Effector memory CD4-positive, alpha-beta T cell (primary cell): ENCODE data around the gene PIH1D2.
"Not testable (repeated sequence)": the region's sequence is repeated elsewhere in the genome, so short reads cannot be mapped to it uniquely, and the experiment has no call there.

ENCODE experiments used
- DNase-seq, 3 donors: peaks; one replicate each; pipeline ENCODE4 v3.0.0-alpha.2; 2020
- H3K27ac ChIP-seq: 2 replicates; pipeline ENCODE4 v1.7.0; 2013; ENCODE audit warnings: mild to moderate bottlenecking, low read length, moderate library complexity; ENCODE audit not compliant: insufficient read depth, poor library complexity, severe bottlenecking
- H3K27me3 ChIP-seq: replicated peaks from 2 replicates; pipeline ENCODE4 v1.7.0; 2013; ENCODE audit warnings: mild to moderate bottlenecking, low read length; ENCODE audit not compliant: insufficient read depth, control insufficient read depth, poor library complexity, severe bottlenecking
- H3K36me3 ChIP-seq: 2 replicates; pipeline ENCODE4 v1.7.0; 2013; ENCODE audit warnings: mild to moderate bottlenecking, low read length, moderate library complexity; ENCODE audit not compliant: control insufficient read depth, insufficient read depth
- H3K4me1 ChIP-seq: 2 replicates; pipeline ENCODE4 v1.7.0; 2013; ENCODE audit warnings: low read length, mild to moderate bottlenecking; ENCODE audit not compliant: control insufficient read depth, insufficient read depth, poor library complexity, severe bottlenecking
- H3K4me3 ChIP-seq: 2 replicates; pipeline ENCODE4 v1.7.0; 2013; ENCODE audit warnings: low read length, low read depth, mild to moderate bottlenecking; ENCODE audit not compliant: insufficient read depth, poor library complexity, severe bottlenecking
- H3K9me3 ChIP-seq: 2 replicates; pipeline ENCODE4 v1.7.0; 2013; ENCODE audit warnings: mild to moderate bottlenecking, low read length, moderate library complexity; ENCODE audit not compliant: control insufficient read depth

PIH1D2 gene

GRCh38 chr11:112058103-112058502, 15.7 kb downstream of the PIH1D2 start:
- no peaks in the 10 kb centered on the region for H3K4me1 ChIP-seq
- H3K4me3 ChIP-seq: no peak overlapping the region
- no peak overlapping the region for H3K27ac ChIP-seq
- peaks cover 20% of the 10 kb centered on the region for H3K36me3 ChIP-seq
- H3K27me3 ChIP-seq: no peaks in the 10 kb centered on the region
- no peak for DNase-seq
- H3K9me3 ChIP-seq: no peaks in the 10 kb centered on the region

GRCh38 chr11:112057170-112057569, 16.6 kb downstream of the PIH1D2 start:
- no peak for DNase-seq
- H3K36me3 ChIP-seq: peaks cover 25% of the 10 kb centered on the region

GRCh38 chr11:112051768-112052167, 22.0 kb downstream of the PIH1D2 start:
- no peak overlapping the region for H3K27ac ChIP-seq
- H3K27me3 ChIP-seq: no peaks in the 10 kb centered on the region
- no peaks in the 10 kb centered on the region for H3K4me1 ChIP-seq
- no peaks in the 10 kb centered on the region for H3K9me3 ChIP-seq
- H3K36me3 ChIP-seq: peaks cover 36% of the 10 kb centered on the region
- no peak for DNase-seq
- H3K4me3 ChIP-seq: no peak overlapping the region

More at GRCh38 chr11:112057170-112057569, 16.6 kb downstream of the PIH1D2 start:
- Histone ChIP-seq H3K4me1 (no peaks in the 10 kb centered on the region), H3K9me3 (no peaks in the 10 kb centered on the region), H3K27ac (no peak overlapping the region), H3K4me3 (no peak overlapping the region), H3K27me3 (no peaks in the 10 kb centered on the region)

- Histone ChIP-seq H3K9me3 (no peaks in the 10 kb centered on the region), H3K36me3 (peaks cover 36% of the 10 kb centered on the region), H3K27ac (no peak overlapping the region), H3K4me3 (no peak overlapping the region), H3K4me1 (no peaks in the 10 kb centered on the region), H3K27me3 (no peaks in the 10 kb centered on the region)
- DNase-seq: no peak
These were observed 23.1 kb downstream of the PIH1D2 start for GRCh38 chr11:112050721-112051120.

- DNase-seq: no peak
- no peaks in the 10 kb centered on the region for H3K9me3 ChIP-seq
- H3K27me3 ChIP-seq: no peaks in the 10 kb centered on the region
- H3K27ac ChIP-seq: no peak overlapping the region
- H3K4me1 ChIP-seq: no peaks in the 10 kb centered on the region
- peaks cover 35% of the 10 kb centered on the region for H3K36me3 ChIP-seq
- H3K4me3 ChIP-seq: no peak overlapping the region
These were observed 24.0 kb downstream of the PIH1D2 start for GRCh38 chr11:112049777-112050176.

GRCh38 chr11:112048256-112048655, 25.6 kb downstream of the PIH1D2 start:
- H3K36me3 ChIP-seq: peaks cover 39% of the 10 kb centered on the region
- not testable (repeated sequence) for DNase-seq, H3K4me3 ChIP-seq, H3K4me1 ChIP-seq, H3K27ac ChIP-seq, H3K27me3 ChIP-seq, H3K9me3 ChIP-seq

GRCh38 chr11:112046647-112047046, 27.2 kb downstream of the PIH1D2 start:
- H3K27me3 ChIP-seq, H3K4me3 ChIP-seq, H3K4me1 ChIP-seq, DNase-seq, H3K9me3 ChIP-seq, H3K27ac ChIP-seq: not testable (repeated sequence)
- H3K36me3 ChIP-seq: peaks cover 29% of the 10 kb centered on the region

- no peak for DNase-seq
- H3K36me3 ChIP-seq: peaks cover 23% of the 10 kb centered on the region
- no peaks in the 10 kb centered on the region for H3K4me1 ChIP-seq
- H3K9me3 ChIP-seq: no peaks in the 10 kb centered on the region
- H3K27me3 ChIP-seq: no peaks in the 10 kb centered on the region
- H3K27ac ChIP-seq: no peak overlapping the region
- H3K4me3 ChIP-seq: no peak overlapping the region
These were observed 28.9 kb downstream of the PIH1D2 start for GRCh38 chr11:112044961-112045360.

GRCh38 chr11:112042961-112043304, 30.9 kb downstream of the PIH1D2 start:
- no peak for DNase-seq
- Histone ChIP-seq H3K36me3 (peaks cover 26% of the 10 kb centered on the region), H3K4me3 (no peak overlapping the region), H3K9me3 (no peaks in the 10 kb centered on the region), H3K27me3 (no peaks in the 10 kb centered on the region), H3K27ac (no peak overlapping the region), H3K4me1 (no peaks in the 10 kb centered on the region)

GRCh38 chr11:112042161-112042960, 31.5 kb downstream of the PIH1D2 start:
- DNase-seq: no peak
- H3K27ac ChIP-seq: no peak overlapping the region

More at GRCh38 chr11:112042161-112042960, 31.5 kb downstream of the PIH1D2 start:
- H3K27me3 ChIP-seq: no peaks in the 10 kb centered on the region
- H3K9me3 ChIP-seq: no peaks in the 10 kb centered on the region
- no peaks in the 10 kb centered on the region for H3K4me1 ChIP-seq
- peaks cover 32% of the 10 kb centered on the region for H3K36me3 ChIP-seq
- no peak overlapping the region for H3K4me3 ChIP-seq
